ENCODE data around the gene TMSB4X. TPM values are rescaled to one million over a fixed set of nuclear protein-coding genes. Genes with fewer than 3 reads are reported as not detected.

The TMSB4X gene
- total RNA-seq, 4 donors from 2014 or later = 3,072 to 3,725 (median 3,326) TPM

- WGBS = 42% methylated on average over 5 of the region's 5 CpGs
- Histone ChIP-seq H3K27me3 (no peaks in the 10 kb centered on the region), H3K27ac (replicated peaks in 1 of 4) (no peak overlapping the region), H3K4me3 (no peak overlapping the region), H3K4me1 (peaks cover 7 to 31% (median 16%) of the 10 kb centered on the region in 4 donors), H3K9me3 (no peaks in the 10 kb centered on the region), H3K36me3 (no peaks in the 10 kb centered on the region)
- intact Hi-C loops (cut with DNase I) = no loop called here
- no peak for DNase-seq (ENCODE audit: extremely low spot score)
- peak in 1 of 2 donors; percentile 25 for TF ChIP-seq POLR2AphosphoS5 (IDR thresholded peaks at IDR 0.05)
- no peak for TF ChIP-seq CTCF (IDR thresholded peaks at IDR 0.05)
Observed at GRCh38 chrX:12984603-12985319, 9.9 kb downstream of the TMSB4X start.

- no peaks in the 10 kb centered on the region for H3K9me3 ChIP-seq
- intact Hi-C loops (cut with DNase I) = no loop called here
Observed at GRCh38 chrX:12985331-12985730, 10.4 kb downstream of the TMSB4X start.

GRCh38 chrX:12986164-12986779 lies 11.4 kb downstream of the TMSB4X start:
- DNase-seq (ENCODE audit: extremely low spot score) = no peak
- Histone ChIP-seq H3K27ac (replicated peaks in 1 of 4) (no peak overlapping the region), H3K9me3 (no peaks in the 10 kb centered on the region), H3K27me3 (no peaks in the 10 kb centered on the region), H3K36me3 (no peaks in the 10 kb centered on the region), H3K4me1 (peaks cover 7 to 32% (median 16%) of the 10 kb centered on the region in 4 donors), H3K4me3 (no peak overlapping the region)
- intact Hi-C loops (cut with DNase I) = no loop called here
- WGBS = 78% methylated on average over 4 of the region's 4 CpGs
- no peak for TF ChIP-seq POLR2A (IDR thresholded peaks at IDR 0.05; ENCODE audit: low read depth)
- TF ChIP-seq POLR2AphosphoS5 (IDR thresholded peaks at IDR 0.05) = no peak
- TF ChIP-seq EP300 (IDR thresholded peaks at IDR 0.05) = no peak
- TF ChIP-seq CTCF (IDR thresholded peaks at IDR 0.05) = no peak

More at GRCh38 chrX:12985331-12985730, 10.4 kb downstream of the TMSB4X start:
- H3K27me3 ChIP-seq = no peaks in the 10 kb centered on the region
- WGBS = 92% methylated on average over 1 of the region's 1 CpG
- TF ChIP-seq POLR2A (IDR thresholded peaks at IDR 0.05; ENCODE audit: low read depth) (no peak), POLR2AphosphoS5 (IDR thresholded peaks at IDR 0.05) (no peak), CTCF (IDR thresholded peaks at IDR 0.05) (no peak), EP300 (IDR thresholded peaks at IDR 0.05) (no peak)
- no peak overlapping the region for H3K4me3 ChIP-seq
- no peak for DNase-seq (ENCODE audit: extremely low spot score)
- peaks cover 7 to 32% (median 16%) of the 10 kb centered on the region in 4 donors for H3K4me1 ChIP-seq
- H3K27ac ChIP-seq (replicated peaks in 1 of 4) = no peak overlapping the region
- H3K36me3 ChIP-seq = no peaks in the 10 kb centered on the region

GRCh38 chrX:12986886-12987285 lies 12.0 kb downstream of the TMSB4X start:
- no peak overlapping the region for H3K4me3 ChIP-seq
- no peak for TF ChIP-seq EP300 (IDR thresholded peaks at IDR 0.05)
- TF ChIP-seq POLR2A (IDR thresholded peaks at IDR 0.05; ENCODE audit: low read depth) = no peak
- no peak for TF ChIP-seq CTCF (IDR thresholded peaks at IDR 0.05)
- no peaks in the 10 kb centered on the region for H3K9me3 ChIP-seq
- H3K27me3 ChIP-seq = no peaks in the 10 kb centered on the region
- no peak overlapping the region for H3K27ac ChIP-seq (replicated peaks in 1 of 4)
- intact Hi-C loops (cut with DNase I) = no loop called here
- WGBS = 72% methylated on average over 2 of the region's 2 CpGs
- peaks cover 7 to 32% (median 16%) of the 10 kb centered on the region in 4 donors for H3K4me1 ChIP-seq
- DNase-seq (ENCODE audit: extremely low spot score) = no peak
- H3K36me3 ChIP-seq = no peaks in the 10 kb centered on the region
